ENCODE results near the gene VAC14.

The VAC14 gene

DNA sequence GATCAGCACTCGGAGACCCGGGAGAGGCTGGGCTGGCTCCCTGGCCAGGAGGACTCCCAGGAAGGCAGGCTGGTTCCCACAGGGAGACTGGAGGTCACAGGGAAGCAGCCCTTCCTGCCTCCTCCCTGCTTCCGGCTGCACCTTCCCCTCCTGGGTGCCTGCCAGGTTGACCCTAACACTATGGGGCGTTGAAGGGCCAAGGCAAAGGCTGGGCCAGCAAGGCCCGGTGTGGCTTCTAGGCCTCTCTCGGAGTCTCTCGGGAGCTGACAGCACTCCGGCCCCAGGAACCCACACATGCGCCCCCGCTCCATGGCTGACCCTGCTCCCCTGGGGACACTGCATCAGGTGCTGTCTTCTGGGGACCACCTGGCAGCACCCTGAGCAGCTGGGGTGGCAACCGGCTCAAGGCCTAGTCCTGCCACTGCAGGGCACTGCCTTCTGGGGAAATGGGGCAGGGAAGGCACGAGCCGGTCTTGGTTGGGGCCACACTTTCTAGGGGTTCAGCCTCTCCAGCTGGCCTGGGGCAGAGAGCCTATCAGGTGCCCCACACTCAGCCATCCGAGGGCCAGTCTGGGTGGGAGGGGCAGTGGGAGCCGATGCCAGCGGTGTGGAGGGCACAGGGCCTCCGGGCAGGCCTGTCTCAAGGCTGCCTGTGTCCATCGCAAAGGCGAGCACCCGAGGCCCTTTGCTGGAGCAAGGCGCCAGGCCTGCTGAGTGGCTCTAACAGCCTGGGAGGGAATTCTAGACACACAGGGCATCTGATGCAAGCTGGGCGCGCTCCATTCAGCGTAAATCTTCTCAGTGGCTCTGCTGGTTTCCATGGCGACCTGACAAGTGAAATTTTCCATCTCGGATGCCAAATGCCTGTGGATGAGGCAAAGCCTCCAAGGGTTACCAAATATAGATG lies 109.5 kb downstream of the VAC14 start:
- no peak for DNase-seq (ENCODE audit: low spot score)

DNA sequence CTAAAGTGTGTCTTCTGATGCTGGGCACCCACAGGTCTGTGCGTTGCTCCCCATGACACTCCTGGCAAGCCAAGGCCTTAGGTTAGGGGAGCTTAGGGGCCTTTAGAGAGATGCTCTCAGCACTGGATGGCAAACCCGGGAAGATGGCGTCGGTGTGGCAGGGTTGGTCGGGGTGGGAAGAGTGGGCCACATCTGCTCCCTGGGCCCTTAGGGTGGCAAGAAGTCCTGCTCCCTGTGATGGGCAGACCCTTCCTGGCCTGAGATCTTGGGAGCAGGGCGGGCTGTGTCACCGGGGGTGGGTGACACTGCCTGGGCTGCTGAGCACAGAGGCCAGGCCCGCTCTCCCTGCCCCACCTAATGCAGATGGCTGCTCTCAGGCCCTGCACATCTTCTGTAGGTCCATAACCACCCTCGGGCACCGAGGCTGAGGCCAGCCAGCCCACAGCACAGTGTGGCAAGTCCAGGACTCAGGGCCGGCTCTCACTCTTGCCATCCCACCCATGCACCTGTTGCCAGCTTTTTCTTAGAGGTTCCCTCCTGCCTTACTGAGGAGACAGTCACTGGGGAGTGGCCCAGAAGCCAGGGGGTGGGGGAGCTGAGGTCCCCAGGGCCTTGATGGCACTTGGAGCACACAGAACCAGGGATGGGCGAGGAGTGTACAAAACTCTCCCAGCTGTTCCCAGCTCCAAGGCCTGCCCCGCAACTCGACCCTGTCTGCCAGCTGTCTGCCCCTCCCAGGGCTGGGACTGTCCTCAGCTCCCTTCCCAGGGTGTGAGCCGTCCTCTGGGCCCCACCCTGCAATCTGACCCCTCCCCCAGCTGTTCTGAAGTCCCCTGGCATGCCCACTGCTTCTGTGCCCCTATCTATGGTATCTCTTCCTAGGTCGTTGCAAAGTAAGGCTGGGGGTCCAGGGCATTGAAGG lies 110.7 kb downstream of the VAC14 start:
- no peak for DNase-seq (ENCODE audit: low spot score)

GRCh38 chr16:70689035-70689969 lies 111.7 kb downstream of the VAC14 start:
- no peak for DNase-seq (ENCODE audit: low spot score)

DNA sequence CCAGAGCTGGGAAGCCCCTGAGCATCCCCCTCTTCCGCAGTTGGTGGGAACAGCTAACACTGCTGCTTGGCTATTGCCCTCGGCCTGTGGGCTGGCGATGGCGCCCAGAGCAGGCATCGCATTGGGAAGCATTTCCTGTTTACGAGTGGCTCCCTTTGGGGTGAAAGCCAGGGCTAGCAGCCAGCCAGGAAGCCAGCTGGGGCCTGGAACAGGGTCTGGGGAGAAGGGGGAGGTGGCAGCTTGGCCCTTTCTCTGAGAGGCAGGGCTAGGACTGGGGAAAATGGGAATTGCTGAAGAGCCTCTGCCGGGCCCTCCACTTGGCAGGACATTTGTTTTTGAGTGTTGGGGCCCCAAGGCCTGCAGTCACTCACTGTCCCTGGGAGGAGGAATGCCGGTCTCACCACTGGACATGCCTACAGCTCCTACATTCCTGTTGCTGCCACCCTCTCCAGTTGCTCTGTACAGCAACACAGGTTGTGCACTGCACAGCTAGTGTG lies 112.7 kb downstream of the VAC14 start:
- peak; percentile 57 for DNase-seq (ENCODE audit: low spot score)

DNA sequence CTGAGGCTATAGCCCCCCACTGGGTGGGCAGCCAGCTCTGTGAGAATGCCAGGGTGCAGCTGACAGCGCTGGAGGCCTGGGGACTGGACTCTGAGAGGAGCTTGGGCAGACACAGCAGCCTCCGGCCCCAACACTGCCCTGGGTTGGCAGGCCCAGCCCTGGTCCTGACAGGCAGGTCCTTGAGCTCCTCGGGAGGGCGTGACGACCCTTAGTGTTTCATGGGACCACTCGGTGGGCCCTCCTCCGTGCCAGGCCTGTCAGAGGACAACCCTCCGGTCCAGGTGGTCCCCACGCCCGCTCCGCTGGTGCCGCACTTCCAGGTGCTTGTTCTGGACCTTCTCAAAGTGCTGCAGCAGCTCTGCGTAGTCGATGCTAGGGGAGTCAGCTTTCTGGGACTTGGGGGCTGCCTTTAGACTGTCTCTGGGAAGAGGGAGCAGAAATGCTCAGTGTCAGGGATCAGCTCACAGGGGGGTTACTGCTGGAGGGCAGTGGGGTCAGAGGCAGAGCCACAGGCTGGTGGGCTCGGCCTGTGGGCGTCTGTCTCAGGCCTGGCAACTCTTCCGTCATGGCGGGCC lies 113.2 kb downstream of the VAC14 start:
- no peak for DNase-seq (ENCODE audit: low spot score)

GRCh38 chr16:70687102-70687511 lies 113.9 kb downstream of the VAC14 start:
- DNase-seq (ENCODE audit: low spot score) = no peak

DNA sequence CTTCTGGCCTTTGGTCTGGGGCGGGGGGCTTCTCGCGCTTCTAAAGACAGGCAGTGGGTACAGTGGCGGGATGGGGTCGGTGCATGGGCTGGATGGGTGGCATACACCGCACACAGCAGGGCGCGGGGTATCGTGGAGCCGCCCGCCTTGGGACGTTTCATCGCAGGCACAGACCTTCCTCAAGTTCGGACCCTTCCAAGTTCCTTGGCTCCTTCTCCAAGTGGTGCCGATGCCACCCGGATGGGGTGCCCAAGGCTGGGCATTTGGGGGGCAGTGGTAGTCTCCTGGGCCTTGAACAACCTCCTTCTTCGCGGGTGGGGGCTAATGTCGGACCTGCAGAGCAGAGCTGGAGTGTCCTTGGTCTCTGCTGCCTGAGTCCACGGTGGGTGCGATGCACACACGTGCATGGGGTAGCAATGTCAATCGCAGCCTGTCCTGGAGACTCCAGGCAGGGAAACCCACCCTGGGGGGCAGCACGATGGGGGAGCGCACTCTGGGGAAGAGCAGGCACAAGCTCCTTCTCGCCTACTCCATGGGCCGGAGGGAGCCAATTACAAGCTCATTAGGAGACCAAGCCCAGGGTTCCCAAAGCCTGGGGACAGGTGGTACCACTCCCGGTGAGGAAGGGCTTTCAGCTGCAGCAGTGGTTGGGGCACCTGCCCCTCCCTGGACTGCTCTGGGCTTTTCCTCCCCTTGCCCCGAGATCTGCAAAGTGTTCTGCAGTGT lies 114.4 kb downstream of the VAC14 start:
- no peak for DNase-seq (ENCODE audit: low spot score)

GRCh38 chr16:70685938-70686375 lies 115.0 kb downstream of the VAC14 start, which contains the start of gene MTSS2:
Gene MTSS2 (minus strand): TSS chr16:70686053. CDS start chr16:70685791, 262 bp downstream.
- DNase-seq (ENCODE audit: low spot score) = no peak

GRCh38 chr16:70685061-70685937 lies 115.7 kb downstream of the VAC14 start:
- no peak for DNase-seq (ENCODE audit: low spot score)

DNA sequence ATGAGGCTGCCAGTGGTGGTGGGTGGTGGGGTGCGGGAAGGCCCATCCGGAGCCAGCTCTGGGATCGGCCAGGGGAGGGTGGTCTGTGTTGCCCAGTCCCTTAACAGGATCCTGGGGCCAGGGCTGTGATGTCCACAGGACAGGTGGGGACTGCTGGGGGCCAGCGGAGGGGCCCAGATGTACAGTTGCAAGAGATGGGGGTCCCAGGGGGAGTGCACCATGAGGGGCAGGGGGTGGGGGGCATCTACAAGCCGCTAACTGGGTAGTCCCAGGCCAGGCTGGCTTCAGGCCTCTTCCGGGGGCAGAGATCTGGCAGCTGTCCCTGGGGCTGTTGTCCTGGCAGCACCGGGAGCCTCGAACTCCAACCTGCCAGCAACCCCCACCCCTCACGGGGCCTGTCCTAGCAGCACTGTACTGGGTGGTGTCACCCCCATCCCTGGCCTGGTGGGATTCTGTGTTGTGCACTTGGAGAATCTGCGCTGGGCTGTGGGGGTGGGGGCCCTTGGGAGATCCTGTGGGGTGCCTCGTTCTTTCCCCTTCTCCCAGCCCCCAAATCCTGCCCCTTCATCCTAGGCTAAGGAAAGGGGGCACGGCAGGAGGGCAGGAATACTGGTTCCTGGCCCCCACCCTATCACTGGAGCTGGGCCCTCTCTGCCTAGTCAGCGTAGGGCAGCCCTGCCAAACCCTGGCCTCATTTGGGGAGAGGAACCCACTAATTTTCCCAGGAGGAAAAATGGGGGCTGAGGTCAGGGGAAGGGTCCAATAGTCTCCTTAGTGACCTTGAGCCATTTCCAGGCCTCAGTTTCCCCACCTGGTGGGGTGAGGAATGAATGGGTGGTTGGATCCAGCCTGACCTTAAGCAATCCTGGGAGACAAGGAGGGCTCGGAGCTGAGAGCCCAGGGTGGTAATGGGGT lies 116.6 kb downstream of the VAC14 start:
- no peak for DNase-seq (ENCODE audit: low spot score)

DNA sequence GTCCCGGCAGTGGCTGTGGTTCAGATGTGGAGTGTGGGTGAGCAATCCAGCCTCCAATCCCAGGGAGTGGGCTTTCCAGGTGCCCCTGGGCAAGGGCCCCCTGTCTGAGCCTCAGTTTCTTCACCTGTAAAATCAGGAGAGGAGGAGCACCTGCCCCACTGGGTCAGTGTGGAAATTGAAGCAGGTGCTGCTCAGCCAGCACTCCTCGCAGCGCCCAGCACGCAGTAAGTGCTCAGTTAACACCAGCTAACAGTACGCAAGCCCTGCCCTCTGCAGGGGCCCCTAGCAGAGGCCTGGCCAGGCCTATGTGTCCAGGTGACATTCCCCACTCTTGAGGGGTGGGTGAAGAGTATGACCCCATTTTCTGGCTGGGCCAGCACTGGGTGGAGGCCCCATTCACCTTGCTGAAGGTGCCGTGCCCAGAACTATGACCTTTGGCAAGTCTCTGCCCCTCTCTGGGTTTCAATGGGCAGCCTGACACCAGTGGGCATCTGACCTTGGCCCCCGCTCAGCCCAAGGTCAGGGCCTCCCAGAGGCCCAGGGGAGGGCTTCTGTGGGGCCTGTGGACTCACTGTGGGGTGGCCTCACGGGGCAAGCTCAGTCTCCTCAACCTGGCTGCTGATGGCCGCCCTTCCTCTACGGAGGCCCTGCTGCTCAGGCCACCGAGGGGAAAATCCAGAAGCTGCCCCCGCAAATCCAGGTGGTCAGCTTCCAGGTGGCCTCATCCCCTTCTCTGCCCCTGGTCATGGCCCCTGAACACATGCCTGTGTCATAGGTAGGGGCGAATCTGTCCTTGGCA lies 117.6 kb downstream of the VAC14 start:
- DNase-seq (ENCODE audit: low spot score) = no peak

GRCh38 chr16:70682239-70683145 lies 118.5 kb downstream of the VAC14 start:
- no peak for DNase-seq (ENCODE audit: low spot score)

DNA sequence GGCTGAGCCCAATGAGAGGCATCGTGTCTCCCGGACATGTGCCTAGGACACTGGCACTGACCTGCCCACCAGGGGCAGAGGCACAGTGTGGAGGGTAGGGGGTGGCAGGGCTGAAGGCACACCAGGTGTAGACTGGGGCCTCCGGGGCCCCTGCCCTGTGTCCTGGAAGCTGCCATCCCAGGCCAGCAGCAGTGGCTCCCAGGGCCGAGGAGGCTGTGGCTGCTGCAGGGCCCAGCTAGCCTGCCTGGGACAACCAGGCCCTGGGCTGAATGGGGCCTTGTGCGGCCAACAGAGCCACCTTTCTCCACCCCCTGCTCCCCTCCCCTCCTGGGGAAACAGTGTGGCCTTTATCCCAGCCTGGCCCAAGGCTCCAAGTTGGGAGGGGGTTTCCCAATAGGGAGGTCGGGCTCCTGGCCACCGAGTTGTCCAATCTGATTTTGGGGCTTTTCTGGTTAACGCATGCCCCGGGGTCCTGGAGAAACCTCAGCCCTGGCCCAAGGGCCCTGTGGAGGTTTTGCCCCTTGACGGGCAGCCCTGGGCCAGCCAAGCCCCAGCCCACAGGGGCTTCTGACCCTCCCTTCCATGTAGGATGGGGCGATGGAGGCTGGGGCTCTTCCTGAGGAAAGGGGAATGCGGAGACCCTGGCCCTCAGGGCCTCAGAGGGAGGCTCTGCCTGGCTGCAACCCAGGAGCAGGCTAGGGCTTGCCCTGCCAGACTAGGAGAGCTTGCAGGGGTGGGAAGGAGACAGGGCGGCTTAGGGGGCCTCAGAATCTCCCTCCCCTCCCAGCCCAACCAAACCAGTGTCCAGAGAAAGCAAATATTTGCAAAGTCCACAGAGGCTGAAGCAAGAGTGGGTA lies 119.3 kb downstream of the VAC14 start:
- DNase-seq (ENCODE audit: low spot score) = no peak

DNA sequence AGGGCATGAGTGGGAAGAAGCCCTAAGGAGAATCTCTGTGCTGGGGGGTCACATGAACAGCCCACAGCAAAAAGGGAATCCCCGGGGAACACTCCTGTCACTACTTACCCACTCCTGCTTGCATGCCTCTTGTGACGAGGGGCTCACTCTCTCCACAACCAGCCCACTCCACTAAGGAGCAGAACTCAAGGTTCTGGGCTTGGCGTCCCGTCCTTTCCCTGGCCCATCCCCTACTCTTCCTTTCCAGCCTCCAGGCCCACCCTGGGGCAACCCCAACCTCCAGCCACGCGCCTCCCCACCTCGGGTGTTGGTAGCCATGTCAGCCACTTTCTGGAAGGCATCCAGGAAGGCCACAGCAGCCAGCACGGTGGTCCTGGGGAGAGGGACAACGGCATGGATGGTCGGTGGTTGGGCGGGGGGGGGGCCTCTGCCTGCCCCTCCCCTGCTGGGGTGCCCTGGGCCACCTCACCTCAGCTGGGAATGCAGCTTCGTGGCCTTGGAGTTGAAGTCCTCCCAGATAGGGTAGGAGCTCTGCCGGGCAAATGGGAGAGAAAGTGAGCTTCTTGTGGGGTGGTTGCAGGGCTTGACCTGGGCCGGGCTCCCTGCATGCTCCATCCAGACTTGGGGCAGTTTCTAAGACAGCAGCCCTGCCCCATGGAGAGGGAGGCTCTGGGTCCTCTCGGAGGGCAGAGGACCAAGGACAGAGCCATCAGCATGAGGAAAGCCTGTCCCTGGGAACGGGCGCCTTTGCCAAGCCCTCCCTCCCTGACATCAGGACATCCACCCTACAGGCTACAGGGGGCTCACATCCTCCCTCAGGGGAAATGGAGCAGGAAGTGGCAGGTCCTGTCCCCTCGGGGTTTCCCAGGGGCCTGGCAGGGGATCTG lies 120.2 kb downstream of the VAC14 start:
- no peak for DNase-seq (ENCODE audit: low spot score)

Measured in kidney capillary endothelial cell (primary cell).